Retina (tissue), 1 donor: ENCODE results near the gene ADGRD1.
"Not testable (repeated sequence)": the region's sequence is repeated elsewhere in the genome, so short reads cannot be mapped to it uniquely, and the experiment has no call there.

Experiments
- DNase-seq: peaks from one replicate; pipeline ENCODE4 v3.0.0-alpha.2; 2016

The ADGRD1 gene

DNA sequence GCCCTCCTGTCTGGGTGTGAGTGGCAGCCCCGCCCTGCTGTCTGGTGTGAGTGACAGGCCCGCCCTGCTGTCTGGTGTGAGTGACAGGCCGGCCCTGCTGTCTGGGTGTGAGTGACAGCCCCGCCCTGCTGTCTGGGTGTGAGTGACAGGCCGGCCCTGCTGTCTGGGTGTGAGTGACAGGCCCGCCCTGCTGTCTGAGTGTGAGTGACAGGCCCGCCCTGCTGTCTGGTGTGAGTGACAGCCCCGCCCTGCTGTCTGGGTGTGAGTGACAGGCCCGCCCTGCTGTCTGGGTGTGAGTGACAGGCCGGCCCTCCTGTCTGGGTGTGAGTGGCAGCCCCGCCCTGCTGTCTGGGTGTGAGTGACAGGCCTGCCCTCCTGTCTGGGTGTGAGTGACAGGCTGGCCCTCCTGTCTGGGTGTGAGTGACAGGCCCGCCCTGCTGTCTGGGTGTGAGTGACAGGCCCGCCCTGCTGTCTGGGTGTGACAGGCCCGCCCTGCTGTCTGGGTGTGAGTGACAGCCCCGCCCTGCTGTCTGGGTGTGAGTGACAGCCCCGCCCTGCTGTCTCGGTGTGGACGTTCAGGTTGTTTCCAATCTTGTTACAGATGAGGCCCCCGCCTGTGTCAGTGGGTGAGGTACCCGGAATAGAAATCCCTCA, 175.4 kb downstream of the ADGRD1 start:
- not testable (repeated sequence) for DNase-seq

DNA sequence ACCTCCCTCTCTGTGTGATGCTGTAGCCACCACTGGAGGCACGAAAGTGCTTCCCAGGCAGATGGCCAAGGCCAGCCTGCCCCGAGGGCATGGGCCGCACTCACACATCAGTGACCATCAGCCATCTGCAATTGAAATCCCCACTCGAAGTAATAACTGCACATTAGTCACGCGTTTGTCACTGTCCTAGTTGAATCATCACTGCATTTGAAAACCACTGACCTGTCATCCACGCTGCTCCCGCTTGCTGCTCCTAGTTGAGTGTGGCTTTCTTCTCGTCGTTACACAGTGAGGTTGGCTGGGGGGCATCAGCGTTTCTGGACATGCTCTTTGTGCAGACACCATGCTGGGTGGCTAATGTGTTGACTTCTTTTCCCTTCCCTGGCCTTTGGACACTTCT, 176.1 kb downstream of the ADGRD1 start:
- DNase-seq = peak; percentile 86

DNA sequence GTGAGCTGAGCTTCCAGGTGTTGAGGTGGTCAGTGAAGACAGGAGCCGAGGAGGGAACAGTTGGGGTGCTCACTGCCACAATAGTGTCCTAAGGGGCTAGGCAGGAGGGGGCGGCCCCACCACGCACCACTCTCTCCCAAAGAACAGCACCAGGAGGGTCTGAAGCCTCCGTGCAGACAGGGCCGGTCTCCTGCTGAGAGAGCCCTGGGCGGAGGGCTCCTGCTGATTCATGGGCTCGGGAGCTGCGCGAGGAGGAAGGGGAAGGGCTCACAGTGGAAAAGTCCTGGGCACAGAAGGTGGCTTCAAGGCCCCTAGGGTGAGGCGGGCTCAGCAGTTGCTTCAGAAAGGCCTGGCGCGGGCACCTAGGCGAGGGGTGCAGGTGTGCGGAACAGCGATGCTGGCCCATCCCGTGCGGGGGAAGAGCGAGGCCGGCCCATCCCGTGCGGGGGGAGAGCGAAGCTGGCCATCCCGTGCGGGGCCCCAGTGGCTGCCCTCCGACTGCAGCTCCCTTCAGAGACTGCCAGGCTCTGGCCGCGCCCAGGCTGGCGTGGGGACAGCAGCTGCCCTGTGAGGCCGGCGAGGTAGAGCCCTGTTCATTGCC, 176.7 kb downstream of the ADGRD1 start:
- no peak for DNase-seq

DNA sequence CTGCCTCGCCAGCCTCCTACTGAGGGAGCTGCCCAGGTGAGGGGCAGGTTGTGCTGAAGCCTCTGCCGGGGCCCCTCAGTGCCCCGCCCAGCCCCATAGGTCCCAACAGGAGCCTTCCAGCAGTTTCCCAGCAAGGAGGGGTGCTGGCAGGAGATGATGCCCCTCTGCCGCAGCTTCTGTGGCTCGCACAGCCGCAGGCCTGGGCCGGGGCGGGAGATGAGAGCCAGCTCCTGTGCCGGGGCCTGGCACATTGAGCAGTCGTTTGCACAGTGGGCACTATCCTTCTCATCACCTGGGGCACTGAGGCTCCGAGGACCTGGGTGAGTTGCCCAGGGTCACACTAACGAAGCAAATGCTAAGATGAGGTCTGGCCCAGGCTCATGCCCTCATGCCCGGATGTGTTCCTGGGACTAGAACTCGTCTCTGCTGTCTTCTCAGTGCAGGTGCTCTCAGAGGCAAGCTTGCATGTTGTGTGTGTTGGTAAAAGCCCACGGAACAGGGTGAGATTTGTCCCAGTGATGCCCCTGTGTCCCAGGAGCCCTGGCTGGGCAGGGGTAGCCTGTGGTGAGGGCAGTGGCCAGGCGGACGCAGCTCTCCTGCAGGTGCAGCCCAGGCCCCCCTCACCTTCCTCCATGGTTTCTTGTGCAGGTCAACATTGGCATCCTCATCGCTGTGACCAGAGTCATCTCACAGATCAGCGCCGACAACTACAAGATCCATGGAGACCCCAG, 177.5 kb downstream of the ADGRD1 start:
- no peak for DNase-seq

DNA sequence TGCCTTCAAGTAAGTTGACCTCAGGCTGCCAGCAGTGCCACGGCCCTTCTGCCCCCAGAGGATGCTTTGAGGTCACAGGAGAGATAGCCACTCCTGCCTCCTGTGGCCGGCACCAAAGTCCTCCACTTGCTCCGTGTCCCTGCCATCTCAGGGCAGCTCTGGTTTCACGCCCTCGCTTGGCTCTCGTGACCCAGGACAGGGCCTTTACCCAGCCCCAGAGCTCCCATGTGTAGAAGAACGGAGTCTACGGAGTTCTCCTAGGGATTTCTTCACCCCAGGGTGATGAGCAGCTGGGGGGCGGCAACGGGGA, 178.1 kb downstream of the ADGRD1 start:
- no peak for DNase-seq

DNA sequence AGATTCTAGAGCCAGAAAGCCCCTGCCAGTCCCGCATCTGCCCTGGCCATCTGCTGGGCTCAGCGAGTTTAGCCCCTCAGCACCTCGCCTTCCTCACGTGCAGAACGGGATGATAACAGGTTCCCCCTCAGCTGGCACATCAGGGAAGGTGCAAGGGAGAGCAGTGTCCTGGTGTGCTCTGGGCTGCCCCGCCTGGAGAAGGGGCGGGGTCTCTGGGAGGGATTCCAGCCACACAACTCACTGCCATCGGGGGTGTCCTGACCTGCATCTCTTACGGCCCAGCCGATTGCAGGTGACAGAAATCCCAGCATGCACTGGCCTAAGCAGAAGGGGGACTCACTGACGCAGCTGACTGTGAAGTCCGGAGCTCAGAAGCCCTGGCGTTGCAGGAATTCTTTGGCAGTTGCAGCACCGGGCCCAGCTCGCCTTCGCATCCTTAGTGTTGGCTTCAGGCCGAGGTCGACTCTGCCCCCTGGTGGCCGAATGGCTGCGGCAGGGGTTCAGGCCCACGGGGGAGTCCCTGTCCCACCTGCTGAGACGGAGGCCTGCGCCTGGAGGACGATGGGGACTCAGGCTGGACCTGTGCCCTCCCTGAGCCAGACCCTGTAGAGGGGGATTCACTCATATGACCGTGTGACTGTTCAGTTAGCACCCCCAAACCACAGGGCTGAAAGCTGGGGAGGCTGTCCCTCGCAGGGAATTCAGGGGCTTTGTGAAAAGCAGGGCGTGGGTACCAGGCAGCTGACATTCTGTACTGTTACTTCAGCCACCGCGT, 178.6 kb downstream of the ADGRD1 start:
- peak; percentile 92 for DNase-seq

DNA sequence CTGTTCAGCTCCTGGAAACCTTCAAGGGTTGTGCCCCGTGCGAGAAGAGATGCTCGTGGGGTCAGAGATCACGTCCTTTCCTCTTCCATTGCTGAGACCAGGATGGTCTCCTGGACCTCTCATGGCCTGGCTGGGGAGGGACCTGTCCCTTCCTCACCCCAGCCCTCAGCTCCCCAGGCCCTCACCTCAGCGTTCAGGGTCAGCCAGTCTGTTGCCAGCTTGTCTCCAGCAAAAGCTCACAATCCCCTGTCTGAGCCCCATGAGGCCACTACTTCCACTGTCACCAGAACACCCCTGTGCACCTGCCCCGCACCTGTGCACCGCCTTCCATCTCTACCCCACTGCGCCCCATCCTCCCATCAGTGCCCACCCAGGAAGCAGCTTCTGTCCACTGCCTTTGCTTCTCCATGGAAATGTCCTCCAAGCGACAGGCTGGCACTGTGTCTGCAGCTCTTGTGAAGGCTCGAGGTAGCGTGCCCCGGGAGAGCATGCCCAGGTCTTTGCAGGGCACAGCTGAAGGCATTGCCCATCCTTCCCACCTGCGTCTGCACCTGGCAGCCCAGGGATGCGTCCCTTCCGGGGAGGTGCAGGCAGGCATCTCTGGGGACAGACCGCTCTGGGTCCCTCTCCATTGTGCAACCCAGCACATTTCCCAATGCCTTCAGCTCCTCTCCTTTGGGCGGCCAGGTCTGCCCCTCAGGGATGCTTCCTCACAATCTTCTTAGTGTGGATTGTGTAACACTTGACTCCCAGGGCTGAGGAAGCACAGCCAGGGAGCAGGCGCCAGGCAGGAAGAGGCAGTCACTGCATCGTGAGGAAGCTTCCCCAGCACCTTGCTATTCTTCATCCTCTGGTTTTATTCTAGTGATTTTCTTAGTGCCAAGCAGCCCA, 179.6 kb downstream of the ADGRD1 start:
- peak; percentile 17 for DNase-seq

DNA sequence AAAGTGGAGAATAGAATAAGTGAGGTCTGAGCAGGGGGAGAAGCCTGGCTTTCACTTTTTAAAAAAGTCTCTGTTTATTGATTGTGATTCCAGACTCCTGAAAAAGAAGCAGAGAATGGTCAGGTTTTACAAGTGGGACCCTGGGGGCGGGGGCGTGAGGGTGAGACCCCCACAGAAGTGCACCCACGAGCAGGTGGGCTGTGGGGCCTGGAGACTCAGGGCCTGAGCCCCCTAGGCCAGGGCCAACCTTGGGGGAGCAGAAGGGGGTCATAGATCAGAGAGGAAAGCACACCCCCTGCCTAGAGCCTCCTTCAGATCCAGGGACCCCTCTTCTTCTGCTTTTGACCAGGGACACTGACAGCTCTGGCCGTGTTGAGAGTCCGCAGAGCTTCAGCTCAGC, 180.3 kb downstream of the ADGRD1 start:
- DNase-seq = no peak

DNA sequence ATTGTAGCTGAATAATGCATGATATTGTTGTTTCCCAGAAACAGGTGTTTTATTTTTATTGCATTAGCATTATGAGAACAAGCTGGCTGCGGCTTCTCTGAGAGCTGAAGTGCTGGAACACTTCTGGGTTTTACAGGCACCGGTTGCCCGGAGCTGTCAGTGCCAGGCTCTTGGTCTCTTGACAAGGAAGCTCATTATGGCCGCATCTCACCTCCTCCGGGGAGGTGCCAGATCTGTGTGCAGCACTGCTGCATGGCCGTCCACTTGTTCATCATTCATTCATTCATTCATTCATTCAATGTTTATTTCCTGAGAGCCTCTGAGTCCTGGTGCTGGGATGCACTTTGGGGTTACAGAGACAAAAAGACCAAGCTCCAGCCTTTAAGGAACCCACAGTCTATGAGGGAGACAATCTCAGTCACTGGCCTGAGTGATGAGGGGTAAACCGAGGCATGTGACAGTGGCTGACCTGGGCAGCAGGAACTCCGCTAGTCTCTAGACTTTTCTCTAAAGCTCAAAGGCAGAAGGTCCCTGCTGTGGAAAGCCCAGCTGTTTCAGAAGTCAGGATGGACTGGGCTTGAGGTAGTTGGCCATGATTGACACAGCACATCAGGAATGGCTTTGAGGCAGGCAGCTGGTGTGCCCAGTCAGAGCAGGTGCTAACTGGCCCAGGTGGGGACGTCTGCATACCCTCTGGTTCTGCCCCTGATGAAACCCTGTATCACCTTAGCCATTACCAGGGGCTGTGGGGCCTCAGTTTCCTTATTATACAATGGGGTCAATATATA, 181.0 kb downstream of the ADGRD1 start:
- DNase-seq = no peak

DNA sequence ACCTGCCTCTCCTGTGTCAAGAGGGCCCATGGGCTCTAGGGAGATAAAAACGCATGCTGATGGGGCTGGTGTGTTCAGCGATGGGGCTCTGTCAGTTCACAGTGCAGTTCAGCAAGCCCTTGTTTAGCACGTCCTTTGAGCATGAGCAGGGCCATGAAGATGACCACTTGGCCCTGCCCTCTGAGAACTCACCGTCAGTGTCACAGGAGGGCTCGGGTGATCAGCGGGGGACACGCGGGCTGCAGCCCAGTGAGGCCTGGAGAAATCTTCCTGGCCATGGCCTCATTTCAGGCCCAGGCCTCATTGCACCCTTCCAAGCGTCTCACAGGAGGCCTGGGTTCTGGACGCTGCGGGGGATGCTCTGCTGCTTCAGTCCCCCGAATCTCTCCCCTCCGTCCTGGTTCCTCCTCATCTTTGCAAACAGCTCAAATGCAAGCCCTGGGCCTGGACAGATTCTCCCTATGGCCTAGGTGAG, 181.6 kb downstream of the ADGRD1 start:
- no peak for DNase-seq

DNA sequence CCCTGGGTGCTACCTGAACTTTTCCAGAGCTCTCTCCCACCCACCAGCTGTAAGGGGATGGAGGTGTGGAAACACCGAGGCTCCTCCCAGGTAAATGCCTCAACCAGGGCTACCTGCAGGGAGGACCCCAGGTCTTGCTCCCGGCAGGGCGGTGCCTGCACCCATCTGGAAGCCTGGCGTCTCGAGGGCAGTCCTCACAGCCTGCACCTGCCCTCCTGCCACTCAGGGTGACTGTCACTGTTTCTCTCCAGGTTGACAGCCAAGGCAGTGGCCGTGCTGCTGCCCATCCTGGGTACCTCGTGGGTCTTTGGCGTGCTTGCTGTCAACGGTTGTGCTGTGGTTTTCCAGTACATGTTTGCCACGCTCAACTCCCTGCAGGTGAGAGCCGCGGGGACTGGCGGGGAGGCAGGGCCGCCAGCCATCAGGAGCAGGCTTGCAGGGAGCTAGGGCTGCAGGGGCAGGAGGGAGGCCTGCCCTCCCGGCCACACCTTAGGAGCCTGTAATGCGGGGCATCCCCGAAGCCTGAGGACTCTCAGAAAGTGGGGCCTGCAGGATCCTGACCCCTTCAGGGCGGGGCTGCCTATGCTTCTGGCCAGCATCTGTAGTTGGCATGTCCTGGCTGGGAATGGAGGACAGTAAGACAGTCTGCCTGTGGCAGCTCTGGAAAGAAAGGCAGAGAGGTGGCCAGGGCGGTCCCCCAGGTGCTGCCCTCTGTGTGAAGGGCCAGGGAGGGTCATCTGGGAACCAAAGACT, 182.3 kb downstream of the ADGRD1 start:
- DNase-seq = no peak

DNA sequence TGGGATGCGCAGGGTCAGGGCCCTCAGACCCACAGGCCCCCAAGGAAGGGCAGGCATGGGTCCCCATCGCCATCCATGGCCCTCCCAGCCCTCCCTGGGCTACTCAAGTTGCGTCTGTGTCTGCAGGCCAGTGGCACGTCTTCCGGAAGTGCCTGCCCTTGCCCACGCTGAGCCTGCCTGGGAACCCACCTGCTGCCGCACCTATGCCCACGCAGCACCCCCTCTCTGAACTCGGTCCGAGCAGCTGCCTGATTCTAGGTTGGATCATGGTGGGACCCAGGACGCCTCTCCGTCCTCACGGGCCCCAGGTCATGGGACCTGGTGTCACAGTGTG, 182.8 kb downstream of the ADGRD1 start:
- no peak for DNase-seq

DNA sequence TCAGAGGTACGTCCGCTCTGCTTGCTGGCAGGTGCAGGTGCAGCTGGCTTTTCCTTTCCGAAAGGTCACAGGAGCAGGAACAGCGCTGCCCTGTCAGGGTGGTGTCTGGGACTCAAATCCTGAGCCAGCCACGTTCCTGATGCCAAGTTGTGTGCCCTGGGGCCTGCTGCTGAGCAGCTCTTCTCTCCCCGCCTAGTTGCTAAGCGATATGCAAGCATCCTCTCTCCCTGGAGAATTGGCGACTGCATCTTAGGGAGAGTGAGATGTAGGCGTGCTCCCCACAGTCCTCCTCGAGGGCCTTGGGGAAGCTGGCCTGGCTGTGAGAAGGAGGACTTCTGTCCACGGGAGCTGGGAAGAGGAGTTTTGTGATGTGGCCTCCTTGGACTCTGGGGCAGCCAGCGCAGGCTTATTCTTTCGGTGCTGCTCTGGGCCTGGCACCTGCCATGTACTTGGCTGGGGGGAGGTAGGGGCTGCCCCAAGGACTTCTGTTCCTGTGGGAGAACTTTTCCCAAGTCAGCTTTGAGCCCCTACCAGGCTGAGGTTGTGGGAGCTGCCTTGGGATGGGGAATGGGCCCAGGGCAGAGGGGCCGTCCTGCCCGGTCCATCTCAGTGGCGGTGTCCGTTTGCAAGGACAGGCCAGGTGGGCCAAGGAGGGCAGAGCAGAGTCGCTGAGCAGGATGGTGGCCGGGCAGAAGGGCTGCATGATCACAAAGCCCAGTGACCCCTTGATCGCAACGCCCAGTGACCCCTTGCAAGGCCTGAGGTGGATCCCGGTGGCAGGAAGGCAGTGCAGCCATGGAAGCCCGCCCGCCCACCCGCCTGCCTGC, 183.5 kb downstream of the ADGRD1 start:
- no peak for DNase-seq

DNA sequence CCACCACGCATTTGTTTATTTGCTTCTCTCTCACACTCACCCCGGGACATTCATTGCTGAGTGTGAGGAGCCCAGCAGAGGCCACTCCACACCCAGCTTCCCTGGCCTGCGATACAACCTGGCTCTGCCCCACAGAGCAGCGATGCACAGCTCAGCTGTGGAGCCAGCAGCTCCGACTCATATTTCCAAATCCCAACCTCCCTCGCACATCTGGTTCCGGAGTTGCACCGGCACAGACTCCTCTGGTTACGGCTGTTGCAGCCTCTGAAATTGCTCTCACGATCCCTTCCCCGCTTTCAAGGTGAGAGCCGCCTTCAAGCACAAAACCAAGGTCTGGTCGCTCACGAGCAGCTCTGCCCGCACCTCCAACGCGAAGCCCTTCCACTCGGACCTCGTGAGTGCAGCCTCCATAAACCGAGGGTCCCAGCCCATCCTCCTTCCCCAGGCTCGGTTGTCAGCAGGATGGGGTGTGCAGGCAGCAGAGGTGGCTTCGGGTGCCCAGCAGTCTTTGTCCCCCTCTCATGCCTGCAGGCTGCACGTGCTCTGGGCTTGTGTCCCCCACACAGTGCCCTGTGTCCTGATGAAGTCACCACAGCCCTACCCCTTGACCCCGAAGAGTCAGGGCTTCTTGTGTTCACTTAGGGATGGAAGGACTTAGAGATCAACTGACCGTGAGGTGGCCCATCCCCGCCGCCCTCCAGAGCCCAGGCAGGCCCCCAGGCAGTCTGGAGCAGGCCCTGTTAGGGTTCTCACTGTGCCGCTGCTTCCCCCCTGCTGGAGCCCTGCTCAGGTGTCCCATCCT, 184.3 kb downstream of the ADGRD1 start:
- no peak for DNase-seq

DNA sequence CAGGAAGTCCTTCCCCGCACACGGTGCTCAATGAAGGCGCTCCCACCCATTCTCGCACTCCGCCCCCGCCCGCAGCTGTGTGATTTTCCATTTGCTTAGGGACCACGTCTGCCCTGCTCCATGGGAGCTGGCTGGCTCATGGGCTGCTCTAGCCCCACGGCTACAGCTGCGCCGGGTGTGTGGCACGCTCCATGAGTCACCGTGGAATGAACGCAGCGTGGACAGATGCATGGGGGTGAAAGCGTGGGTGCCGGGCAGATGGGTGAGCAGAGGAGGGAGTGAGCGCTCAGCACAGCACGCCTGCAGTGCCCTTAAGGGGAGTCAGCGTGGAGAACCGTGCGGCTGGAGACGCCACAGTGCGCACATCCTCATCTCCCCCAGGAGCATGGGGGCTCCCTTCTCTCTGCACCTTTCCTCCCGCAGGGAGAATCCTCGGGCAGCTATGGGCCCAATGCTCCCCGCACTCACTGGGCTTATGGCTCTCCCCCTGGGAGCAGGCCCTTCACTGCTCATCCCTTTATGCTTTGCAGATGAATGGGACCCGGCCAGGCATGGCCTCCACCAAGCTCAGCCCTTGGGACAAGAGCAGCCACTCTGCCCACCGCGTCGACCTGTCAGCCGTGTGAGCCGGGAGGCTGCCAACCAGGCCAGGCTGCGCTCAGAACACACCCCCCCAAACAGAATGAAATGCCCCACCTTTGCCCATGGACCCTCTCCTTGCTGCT, 185.1 kb downstream of the ADGRD1 start:
- DNase-seq = no peak

DNA sequence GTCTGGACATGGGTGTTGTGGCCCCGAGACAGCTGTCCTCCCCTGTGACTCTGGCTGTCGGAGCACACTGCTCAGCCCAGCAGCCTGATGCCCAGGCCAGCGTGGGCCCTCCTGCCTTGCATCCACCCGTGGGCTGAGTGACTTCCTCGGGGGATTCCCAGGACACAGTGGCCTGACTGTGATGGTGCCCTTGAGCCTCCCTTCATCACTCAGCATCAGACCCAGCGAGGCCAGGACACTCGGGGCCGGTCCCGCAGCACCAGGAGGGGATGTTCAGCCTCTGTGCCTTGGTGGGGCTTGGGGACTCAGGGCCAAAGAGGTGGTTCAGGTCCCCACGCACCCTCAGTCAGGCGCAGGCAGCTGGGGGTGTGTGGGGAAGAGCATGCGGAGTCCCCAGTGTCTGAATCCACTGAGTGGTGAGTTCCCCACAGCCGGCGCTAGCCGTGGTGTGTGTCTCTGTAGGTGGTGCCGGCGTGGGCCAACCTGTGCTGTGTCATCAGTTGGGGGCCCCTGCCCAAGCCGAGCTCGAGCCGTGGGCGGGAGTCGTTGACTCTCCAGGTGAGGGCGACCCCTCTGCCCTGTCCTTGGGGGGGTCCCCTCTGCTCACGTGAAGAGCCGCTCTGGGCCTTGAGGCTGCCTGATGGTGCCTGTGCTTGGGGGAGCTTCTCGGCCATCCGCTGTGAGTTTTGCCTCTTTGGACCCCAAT, 185.8 kb downstream of the ADGRD1 start:
- DNase-seq = no peak

DNA sequence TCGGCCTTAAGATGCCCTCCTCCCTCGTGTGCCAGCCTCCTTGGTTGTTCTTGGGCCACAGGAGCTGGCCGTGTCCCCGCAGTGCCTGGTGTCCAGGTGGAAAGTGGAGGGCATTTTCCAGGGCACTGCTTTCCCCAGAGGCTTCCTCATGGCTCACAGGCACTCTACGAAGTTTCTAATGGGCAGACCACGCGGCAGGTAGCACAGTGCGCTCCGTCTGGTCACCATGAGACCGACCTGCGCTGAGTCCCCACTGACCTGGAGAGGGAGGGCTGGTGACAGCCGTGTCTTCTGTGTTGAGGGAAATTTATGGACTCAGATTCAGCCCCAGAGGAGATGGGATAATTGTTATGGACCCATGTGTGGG, 186.3 kb downstream of the ADGRD1 start:
- DNase-seq = no peak

DNA sequence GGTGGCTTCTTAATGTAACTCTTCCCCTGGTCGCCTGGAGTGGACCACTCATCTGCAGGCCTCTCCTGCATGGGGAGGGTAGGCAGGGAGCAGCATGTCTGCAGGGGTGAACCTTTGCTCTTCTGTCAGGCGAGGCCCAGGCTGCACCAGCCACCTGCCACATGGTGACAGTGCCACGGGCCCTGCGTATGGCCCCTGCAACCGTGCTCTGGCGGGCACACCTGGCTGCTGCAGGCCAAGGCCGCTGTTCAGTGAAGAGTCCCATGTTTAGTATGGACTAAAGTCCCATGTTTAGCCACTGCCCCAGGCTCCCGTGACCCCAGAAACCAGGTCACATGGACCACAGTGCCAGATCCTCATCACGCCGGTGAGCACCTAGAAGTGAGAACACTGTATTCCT, 187.0 kb downstream of the ADGRD1 start:
- DNase-seq = no peak
